ENCODE results near the gene PRPSAP2. TPM values are rescaled to one million over a fixed set of nuclear protein-coding genes. Genes with fewer than 3 reads are reported as not detected.

Gene PRPSAP2
- total and polyA plus RNA-seq, 2 donors (not counting 1 experiment from before 2014, with no cell fraction given) = 27.1 to 58.8 TPM

DNA sequence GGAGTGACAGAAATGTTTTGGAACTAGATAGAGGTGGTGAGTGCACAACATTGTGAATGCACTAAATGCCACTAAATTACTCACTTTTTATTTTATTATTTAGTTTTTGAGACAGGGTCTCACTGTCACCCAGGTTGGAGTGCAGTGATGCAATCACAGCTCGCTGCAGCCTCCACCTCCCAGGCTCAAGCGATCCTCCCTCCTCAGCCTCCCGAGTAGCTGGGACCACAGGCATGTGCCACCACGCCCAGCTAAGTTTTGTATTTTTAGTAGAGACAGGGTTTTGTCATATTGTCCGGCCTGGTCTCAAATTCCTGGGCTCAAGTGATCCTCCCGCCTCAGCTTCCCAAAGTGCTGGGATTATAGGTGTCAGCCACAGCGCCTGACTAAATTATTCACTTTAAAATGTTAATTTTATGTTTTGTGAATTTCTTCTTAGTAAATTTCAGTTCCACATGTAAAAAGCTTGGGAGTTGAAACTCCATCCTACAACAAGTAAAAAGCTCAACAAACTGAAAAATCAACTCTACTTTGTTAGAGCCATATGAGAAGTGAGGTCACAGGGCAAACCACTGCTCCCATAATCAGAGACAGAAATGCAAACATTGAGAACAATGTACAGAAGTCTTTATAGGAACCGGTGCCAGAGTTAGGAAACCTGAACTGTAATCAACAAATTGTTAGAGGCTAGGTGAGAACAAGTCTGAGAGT, 80.2 kb downstream of the PRPSAP2 start:
- no peak overlapping the region for H2AFZ ChIP-seq (ENCODE audit: insufficient read depth, low read depth, low read length, poor library complexity, severe bottlenecking)
- H3K79me2 ChIP-seq (ENCODE audit: control insufficient read depth, insufficient read depth, low read length) = no peaks in the 10 kb centered on the region
- H3K9me3 ChIP-seq (ENCODE audit: control extremely low read depth in 1 of 3, control insufficient read depth in 2 of 3, insufficient read depth in 1 of 3, low read length in 2 of 3) = no peaks in the 10 kb centered on the region
- no peak overlapping the region for H3K4me3 Mint-ChIP-seq
- H3K9me3 Mint-ChIP-seq (ENCODE audit: insufficient read depth) = no peaks in the 10 kb centered on the region
- ChIA-PET POLR2A (no interaction called here), CTCF (interaction anchor here (1.0 kb wide), 1 partner anchor 425 kb away, joined by 3 read pairs; the partner anchor contains the start of gene B9D1)
- no peak overlapping the region for H3K4me2 ChIP-seq (replicated peaks; ENCODE audit: low read depth, low read length, poor library complexity, severe bottlenecking)
- H3K27ac Mint-ChIP-seq = no peak overlapping the region
- peaks cover 0 to 3% (median 0%) of the 10 kb centered on the region in 4 experiments for H3K27me3 ChIP-seq (replicated peaks in 1 of 4; ENCODE audit: control extremely low read depth in 1 of 4, control insufficient read depth in 3 of 4, insufficient read depth in 4 of 4, low read length in 3 of 4)
- H3K4me1 ChIP-seq (ENCODE audit: control insufficient read depth in 2 of 2, insufficient read depth in 2 of 2, low read length in 2 of 2) = peaks cover 3 to 5% of the 10 kb centered on the region in 2 donors
- peaks cover 23% of the 10 kb centered on the region for H3K27me3 Mint-ChIP-seq
- no peak for DNase-seq
- no peaks in the 10 kb centered on the region for H4K20me1 ChIP-seq (ENCODE audit: control insufficient read depth, insufficient read depth, low read length, poor library complexity, severe bottlenecking)
- intact Hi-C loops (cut with micrococcal nuclease) = no loop called here
- no peak overlapping the region for H3K9ac ChIP-seq (ENCODE audit: low read length)
- 92% methylated on average over 2 of the region's 8 CpGs for WGBS (ENCODE audit: insufficient coverage)
- no peak for TF ChIP-seq EZH2 (IDR thresholded peaks at IDR 0.05; ENCODE audit: borderline replicate concordance, insufficient read depth, low read depth, low read length, poor library complexity, severe bottlenecking)
- TF ChIP-seq, protein P1, sequence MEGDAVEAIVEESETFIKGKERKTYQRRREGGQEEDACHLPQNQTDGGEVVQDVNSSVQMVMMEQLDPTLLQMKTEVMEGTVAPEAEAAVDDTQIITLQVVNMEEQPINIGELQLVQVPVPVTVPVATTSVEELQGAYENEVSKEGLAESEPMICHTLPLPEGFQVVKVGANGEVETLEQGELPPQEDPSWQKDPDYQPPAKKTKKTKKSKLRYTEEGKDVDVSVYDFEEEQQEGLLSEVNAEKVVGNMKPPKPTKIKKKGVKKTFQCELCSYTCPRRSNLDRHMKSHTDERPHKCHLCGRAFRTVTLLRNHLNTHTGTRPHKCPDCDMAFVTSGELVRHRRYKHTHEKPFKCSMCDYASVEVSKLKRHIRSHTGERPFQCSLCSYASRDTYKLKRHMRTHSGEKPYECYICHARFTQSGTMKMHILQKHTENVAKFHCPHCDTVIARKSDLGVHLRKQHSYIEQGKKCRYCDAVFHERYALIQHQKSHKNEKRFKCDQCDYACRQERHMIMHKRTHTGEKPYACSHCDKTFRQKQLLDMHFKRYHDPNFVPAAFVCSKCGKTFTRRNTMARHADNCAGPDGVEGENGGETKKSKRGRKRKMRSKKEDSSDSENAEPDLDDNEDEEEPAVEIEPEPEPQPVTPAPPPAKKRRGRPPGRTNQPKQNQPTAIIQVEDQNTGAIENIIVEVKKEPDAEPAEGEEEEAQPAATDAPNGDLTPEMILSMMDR (IDR thresholded peaks at IDR 0.05) = no peak
- no peaks in the 10 kb centered on the region for H3K36me3 ChIP-seq (replicated peaks in 1 of 2; ENCODE audit: control extremely low read depth in 1 of 2, control insufficient read depth in 1 of 2, extremely low read depth in 1 of 2, insufficient read depth in 2 of 2, low read length in 1 of 2)
- H3K4me3 ChIP-seq (ENCODE audit: control extremely low read depth in 1 of 5, extremely low read depth in 1 of 5, insufficient read depth in 1 of 5, low read depth in 2 of 5, low read length in 4 of 5) = no peak overlapping the region
- H3K27ac ChIP-seq (ENCODE audit: low read length in 2 of 2) = no peak overlapping the region
- ATAC-seq (ENCODE audit: low read depth) = no peak
- peaks cover 9% of the 10 kb centered on the region for H3K4me1 Mint-ChIP-seq

DNA sequence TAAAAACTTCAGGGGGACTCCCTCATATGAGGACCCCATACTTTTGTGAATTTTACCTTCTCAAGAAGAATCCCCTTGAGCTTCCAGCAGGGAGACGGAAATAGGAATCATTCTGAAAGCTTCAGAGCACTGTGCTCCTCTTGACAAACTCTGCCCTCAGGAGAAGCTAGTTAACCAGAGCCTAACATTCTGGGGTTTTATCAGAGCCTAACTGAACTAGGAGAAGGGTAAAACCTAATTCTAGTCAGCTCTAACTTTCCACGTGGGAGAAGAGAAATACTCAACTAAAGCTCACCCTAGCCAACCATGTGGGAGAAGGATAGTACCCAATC, 80.7 kb downstream of the PRPSAP2 start:
- Mint-ChIP-seq H3K4me1 (peaks cover 4% of the 10 kb centered on the region), H3K27me3 (peaks cover 23% of the 10 kb centered on the region), H3K9me3 (ENCODE audit: insufficient read depth) (no peaks in the 10 kb centered on the region), H3K27ac (no peak overlapping the region), H3K4me3 (no peak overlapping the region)
- no peak overlapping the region for H2AFZ ChIP-seq (ENCODE audit: insufficient read depth, low read depth, low read length, poor library complexity, severe bottlenecking)
- ChIA-PET POLR2A (no interaction called here), CTCF (interaction anchor here (1.0 kb wide), 1 partner anchor 424 kb away, joined by 3 read pairs; the partner anchor contains the start of gene B9D1)
- TF ChIP-seq EZH2 (IDR thresholded peaks at IDR 0.05; ENCODE audit: borderline replicate concordance, insufficient read depth, low read depth, low read length, poor library complexity, severe bottlenecking) = no peak
- TF ChIP-seq, protein P1 (IDR thresholded peaks at IDR 0.05) = no peak
- H3K79me2 ChIP-seq (ENCODE audit: control insufficient read depth, insufficient read depth, low read length) = no peaks in the 10 kb centered on the region
- peaks cover 0 to 3% (median 0%) of the 10 kb centered on the region in 4 experiments for H3K27me3 ChIP-seq (replicated peaks in 1 of 4; ENCODE audit: control extremely low read depth in 1 of 4, control insufficient read depth in 3 of 4, insufficient read depth in 4 of 4, low read length in 3 of 4)
- H3K4me2 ChIP-seq (replicated peaks; ENCODE audit: low read depth, low read length, poor library complexity, severe bottlenecking) = no peak overlapping the region
- DNase-seq = no peak
- no peaks in the 10 kb centered on the region for H3K36me3 ChIP-seq (replicated peaks in 1 of 2; ENCODE audit: control extremely low read depth in 1 of 2, control insufficient read depth in 1 of 2, extremely low read depth in 1 of 2, insufficient read depth in 2 of 2, low read length in 1 of 2)
- no peak for ATAC-seq (ENCODE audit: low read depth)
- H4K20me1 ChIP-seq (ENCODE audit: control insufficient read depth, insufficient read depth, low read length, poor library complexity, severe bottlenecking) = no peaks in the 10 kb centered on the region
- H3K4me3 ChIP-seq (ENCODE audit: control extremely low read depth in 1 of 5, extremely low read depth in 1 of 5, insufficient read depth in 1 of 5, low read depth in 2 of 5, low read length in 4 of 5) = no peak overlapping the region
- intact Hi-C loops (cut with micrococcal nuclease) = no loop called here
- no peaks in the 10 kb centered on the region for H3K4me1 ChIP-seq (ENCODE audit: control insufficient read depth in 2 of 2, insufficient read depth in 2 of 2, low read length in 2 of 2)
- H3K9ac ChIP-seq (ENCODE audit: low read length) = no peak overlapping the region
- H3K27ac ChIP-seq (ENCODE audit: low read length in 2 of 2) = no peak overlapping the region
- no peaks in the 10 kb centered on the region for H3K9me3 ChIP-seq (ENCODE audit: control extremely low read depth in 1 of 3, control insufficient read depth in 2 of 3, insufficient read depth in 1 of 3, low read length in 2 of 3)
- WGBS (ENCODE audit: insufficient coverage) = 100% methylated on average over 1 of the region's 2 CpGs

Data from B cell (primary cell).